HG03469 (cell line): ENCODE measurements around the gene LPIN2.
"Not testable (repeated sequence)": the region's sequence is repeated elsewhere in the genome, so short reads cannot be mapped to it uniquely, and the experiment has no call there.

Source experiments
- ATAC-seq: cut with Tn5 transposase; IDR thresholded peaks from one replicate; pipeline ENCODE4 v1.9.1; 2021; ENCODE audit warnings: mild to moderate bottlenecking, moderate library complexity, moderate number of reproducible peaks; ENCODE audit not compliant: unreplicated experiment

LPIN2 gene

GRCh38 chr18:3012136-3013023 is 564 bp downstream of the LPIN2 start:
- peak; percentile 18 for ATAC-seq

DNA sequence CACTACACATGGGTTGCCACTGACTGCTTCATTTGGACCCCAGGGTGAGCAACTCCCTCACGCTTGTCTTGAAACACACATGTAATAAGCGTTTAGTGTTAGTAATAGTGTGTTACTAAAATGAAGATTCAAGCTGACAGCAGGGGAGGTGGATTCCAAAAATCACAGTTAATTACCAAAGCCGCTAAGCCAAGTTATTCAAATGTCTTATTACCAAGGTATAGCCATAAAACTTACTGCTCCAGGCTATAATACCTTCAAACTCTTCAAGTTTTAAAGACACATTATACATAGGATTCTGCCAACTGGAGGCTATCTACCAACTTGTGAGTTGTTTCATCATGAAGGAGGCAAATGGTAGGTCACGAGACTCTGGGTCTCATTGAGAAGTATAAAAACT is 2.9 kb downstream of the LPIN2 start:
- ATAC-seq, result no peak

- ATAC-seq, result no peak
Observed at GRCh38 chr18:3008541-3008940, 4.4 kb downstream of the LPIN2 start.

GRCh38 chr18:3007491-3007890 is 5.5 kb downstream of the LPIN2 start:
- no peak for ATAC-seq

GRCh38 chr18:3005462-3005861 is 7.5 kb downstream of the LPIN2 start:
- ATAC-seq, result no peak

DNA sequence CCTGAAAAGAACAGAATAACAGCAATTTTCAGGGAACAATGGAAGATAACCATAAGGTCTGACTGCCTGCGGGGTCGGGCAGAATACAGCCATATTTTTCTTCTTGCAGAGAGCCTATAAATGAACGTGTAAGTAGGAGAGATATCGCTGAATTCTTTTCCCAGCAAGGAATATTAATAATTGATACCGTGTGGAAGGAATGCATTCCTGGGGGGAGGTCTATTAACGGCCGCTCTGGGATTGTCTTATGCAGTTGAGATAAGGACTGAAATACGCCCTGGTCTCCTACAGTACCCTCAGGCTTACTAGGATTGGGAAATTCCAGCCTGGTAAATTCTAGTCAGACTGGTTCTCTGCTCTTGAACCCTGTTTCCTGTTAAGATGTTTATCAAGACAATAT is 9.2 kb downstream of the LPIN2 start:
- not testable (repeated sequence) for ATAC-seq

DNA sequence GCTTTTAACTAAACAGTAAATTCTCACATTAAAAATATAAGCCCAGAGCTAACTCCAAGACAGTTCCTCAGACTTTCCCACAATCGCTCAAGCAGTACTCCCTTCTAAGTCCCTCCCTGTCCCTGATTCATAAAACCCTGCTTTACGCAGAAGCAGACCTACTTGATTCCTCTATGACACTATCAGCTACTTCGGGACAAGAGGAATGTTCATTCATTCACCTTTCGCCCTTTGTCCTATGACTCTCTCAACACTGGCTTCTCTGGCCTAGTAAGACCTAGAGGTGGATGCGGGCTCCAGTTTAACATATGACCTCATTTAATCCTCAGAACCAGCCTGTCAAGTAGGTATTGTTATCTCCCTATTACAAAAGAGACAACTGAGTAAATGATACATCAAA is 10.2 kb downstream of the LPIN2 start:
- ATAC-seq, result no peak

GRCh38 chr18:2998644-2999043 is 14.3 kb downstream of the LPIN2 start:
- ATAC-seq, result no peak

DNA sequence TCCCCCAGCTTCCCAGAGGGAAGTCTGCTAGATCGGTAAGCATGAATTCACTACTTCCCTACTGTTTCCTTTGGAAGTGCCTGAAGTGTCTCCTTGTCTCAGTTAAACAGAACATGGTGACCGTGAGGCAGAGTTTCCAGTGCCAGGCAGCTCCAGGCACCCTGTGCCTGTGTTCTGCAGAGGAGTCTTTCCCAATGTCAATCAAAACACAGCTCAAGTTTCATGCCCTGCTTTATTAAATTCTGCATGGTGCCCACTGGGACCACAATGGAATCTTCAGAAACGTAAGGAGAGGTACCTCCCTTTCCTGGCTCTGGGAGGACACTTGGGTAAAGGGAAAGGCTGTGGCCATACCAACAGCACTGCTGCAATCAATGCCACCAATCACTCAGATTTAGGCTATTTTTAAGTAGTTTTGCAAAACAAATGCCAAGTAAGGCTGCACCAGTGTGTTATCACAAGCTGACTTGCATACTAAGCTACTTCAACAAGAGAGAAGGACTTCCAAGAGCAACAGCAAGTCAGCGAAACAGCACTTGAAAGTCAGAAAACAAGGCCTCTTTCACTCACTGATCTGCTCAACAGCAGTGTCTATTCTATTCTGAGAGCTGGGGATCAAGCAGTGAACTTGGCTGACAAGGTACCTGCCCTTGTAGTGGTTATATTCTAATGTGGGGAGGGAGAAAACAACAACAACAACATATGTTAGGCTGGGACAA is 14.9 kb downstream of the LPIN2 start:
- ATAC-seq, result no peak

- no peak for ATAC-seq
Observed at GRCh38 chr18:2997429-2997828, 15.5 kb downstream of the LPIN2 start.

GRCh38 chr18:2994603-2995432 is 18.1 kb downstream of the LPIN2 start:
- ATAC-seq, result peak; percentile 57

- no peak for ATAC-seq
Observed at GRCh38 chr18:2994020-2994589, 18.8 kb downstream of the LPIN2 start.

DNA sequence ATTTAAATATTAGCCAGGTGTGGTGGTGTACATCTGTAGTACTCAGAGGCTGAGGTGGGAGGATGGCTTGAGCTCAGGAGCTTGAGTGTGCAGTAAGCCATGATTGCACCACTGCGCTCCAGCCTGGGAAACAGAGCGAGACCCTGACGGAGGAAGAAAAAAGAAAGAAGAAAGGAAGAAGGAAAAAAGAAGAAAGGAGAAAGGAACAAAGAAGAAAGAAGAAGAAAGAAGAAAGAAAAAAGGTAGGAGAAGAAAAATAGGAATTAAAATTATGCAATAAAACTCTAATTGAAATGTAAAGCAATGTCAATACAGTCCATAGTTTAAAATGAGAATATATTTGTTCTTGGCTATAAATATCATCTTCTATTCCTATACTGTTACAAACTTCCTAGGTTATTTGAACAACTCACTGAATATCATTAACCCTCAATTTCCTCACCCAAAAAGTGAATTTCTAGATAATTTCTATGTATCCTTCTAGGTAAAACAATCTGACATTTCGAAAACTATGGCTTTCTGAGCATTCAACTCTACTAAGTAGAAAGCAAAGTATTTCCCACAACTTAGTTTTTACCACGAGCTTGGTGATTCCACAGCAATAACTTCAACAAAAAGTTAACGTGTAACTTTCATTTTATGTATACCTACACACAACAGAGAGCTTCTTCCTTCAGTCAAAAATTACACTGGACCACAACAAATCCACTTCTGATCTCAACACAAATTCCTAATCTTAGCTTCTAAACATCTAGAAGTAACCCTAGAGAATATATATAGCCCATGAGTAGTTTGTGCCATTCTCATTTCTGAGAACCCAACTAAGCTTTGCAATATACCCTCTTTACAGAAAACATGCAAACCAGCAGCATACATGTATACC is 19.7 kb downstream of the LPIN2 start:
- ATAC-seq, result no peak

DNA sequence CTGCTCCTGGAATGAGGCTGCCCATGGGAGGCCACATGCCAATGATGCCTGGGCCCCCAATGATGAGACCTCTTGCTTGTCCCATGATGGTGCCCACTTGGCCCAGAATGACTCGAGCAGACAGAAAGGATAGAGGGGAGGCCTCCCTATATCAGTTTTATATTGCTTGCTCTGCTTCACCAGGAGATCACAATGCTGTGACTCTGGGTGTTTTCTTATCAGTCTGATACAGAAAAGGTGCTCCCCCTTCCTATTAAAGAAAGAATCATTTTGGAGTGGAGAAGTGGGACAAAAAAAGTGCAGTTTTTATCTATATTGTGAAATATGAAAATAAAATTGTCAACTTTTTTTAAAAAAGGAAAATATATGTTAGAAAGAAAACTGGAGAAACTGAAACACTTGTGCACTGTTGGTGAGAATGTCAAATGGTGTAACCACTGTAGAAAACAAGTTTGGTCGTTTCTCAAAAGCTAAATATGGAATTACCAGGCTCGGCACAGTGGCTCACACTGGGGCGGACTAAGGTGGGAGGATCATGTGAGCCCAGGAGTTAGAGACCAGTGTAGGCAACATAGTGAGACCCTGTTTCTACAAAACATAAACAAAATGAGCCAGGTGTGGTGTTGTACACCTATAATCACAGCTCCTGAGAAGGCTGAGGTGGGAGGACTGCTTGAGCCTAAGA is 21.8 kb downstream of the LPIN2 start:
- ATAC-seq, result no peak

DNA sequence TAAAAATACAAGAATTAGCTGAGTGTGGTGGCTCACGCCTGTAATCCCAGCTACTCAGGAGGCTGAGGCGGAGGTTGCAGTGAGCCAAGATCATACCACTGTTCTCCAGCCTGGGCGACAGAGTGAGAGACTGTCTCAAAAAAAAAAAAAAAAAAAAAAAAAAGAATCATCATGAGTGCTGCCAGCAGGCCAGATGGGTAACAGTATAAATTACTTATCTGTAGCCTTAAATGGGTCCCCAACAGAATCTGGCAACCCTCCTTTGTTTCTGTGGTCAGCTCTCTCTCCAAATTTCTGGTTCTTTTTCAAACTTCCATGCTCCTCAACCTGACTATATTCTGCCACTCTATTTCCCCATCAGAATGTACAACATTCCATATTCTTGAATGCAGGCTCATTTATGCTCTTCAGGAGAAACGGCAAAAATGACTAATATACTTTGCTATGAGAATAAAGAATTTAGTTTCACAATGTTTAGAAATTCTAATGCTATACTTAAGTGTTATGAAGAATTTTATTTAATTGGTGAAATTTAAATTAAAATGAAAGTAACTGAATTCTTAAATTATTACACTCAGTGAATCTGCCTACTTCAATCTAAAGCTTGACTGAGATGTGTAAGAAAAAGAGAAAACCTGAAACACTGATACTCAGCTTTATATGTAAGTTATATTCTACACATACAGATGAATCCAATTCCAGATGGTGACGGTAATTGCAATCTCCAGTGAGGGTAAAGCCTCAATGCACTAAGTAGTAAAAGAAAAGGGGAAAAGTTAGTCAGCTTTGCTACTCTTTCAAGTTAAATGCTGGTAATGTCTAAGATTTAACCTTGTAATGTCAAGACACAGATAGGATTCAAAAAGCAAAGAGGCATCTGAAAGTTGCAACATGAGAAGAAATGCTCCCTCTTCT is 24.8 kb downstream of the LPIN2 start:
- no peak for ATAC-seq

DNA sequence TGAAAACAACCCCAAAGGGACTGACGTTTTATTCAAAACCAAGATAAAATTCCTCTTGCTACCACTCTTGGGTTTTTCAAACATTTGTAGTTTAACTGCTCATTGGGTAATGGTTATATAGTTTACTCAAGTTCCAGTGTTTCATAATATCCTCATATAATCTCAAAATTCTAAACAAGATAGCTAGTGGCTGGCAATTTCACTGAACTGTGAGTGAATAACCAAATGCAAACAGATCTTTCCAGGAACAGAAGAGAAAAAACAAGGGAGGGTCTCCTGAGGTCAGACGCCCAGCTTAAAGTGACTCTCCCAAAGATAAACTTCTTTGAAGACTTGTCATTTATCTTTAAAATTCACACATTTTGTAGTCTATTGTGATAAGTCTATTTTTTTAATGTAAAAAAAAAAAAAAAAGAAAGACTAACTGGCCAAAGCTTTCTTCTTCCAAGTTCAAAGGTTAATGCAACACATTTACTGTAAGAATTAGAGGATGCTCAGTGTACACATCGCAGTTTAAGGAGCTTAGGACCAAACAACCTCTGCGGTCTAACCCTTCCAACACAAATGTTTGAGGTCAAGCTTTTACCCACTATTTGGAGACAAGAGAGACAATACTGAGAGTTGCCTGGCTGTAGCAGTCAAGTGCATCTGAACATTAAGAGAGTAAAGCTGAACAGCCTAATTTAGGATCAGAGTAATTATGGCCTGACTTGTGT is 26.6 kb downstream of the LPIN2 start:
- ATAC-seq, result no peak

- no peak for ATAC-seq
Observed at GRCh38 chr18:2985628-2986027, 27.3 kb downstream of the LPIN2 start.
